H9 (cell line): Measurements from ENCODE around the gene ACBD7. TPM values are rescaled to one million over a fixed set of nuclear protein-coding genes. Genes with fewer than 3 reads are reported as not detected.
A peak's percentile ranks its signal among the peaks of the same experiment; 100 is the strongest.

Experiments
- DNase-seq: peaks from one replicate; pipeline ENCODE4 v3.0.0-alpha.2; 2017
- H2AFZ ChIP-seq: one replicate; pipeline ENCODE4 v1.6.1; 2013; ENCODE audit warnings: mild to moderate bottlenecking, low read length, control low read depth, moderate library complexity
- H2AK5ac ChIP-seq: 2 replicates; pipeline ENCODE4 v1.6.1; 2013; ENCODE audit warnings: low read length, control low read depth, mixed read lengths; ENCODE audit not compliant: insufficient read length
- H2BK120ac ChIP-seq: one replicate; pipeline ENCODE4 v1.6.1; 2013; ENCODE audit warnings: low read depth, mild to moderate bottlenecking, low read length, control low read depth, inconsistent platforms; ENCODE audit not compliant: poor library complexity, severe bottlenecking
- H2BK12ac ChIP-seq: 2 replicates; pipeline ENCODE4 v1.6.1; 2013; ENCODE audit warnings: low read length, control low read depth, mixed read lengths, low read depth; ENCODE audit not compliant: insufficient read length
- H2BK15ac ChIP-seq: 2 replicates; pipeline ENCODE4 v1.6.1; 2013; ENCODE audit warnings: low read depth, low read length, control low read depth
- H2BK20ac ChIP-seq: one replicate; pipeline ENCODE4 v1.6.1; 2013; ENCODE audit warnings: low read depth, mild to moderate bottlenecking, low read length, control low read depth, inconsistent platforms; ENCODE audit not compliant: poor library complexity, severe bottlenecking
- H2BK5ac ChIP-seq: 2 replicates; pipeline ENCODE4 v1.6.1; 2013; ENCODE audit warnings: low read length, control low read depth, mixed read lengths; ENCODE audit not compliant: insufficient read length
- H3K14ac ChIP-seq: 2 replicates; pipeline ENCODE4 v1.6.1; 2013; ENCODE audit warnings: low read length, control low read depth; ENCODE audit not compliant: insufficient read depth
- H3K18ac ChIP-seq: 2 replicates; pipeline ENCODE4 v1.6.1; 2013; ENCODE audit warnings: low read depth, mild to moderate bottlenecking, mixed read lengths, low read length, control low read depth; ENCODE audit not compliant: insufficient read length
- H3K23ac ChIP-seq: 2 replicates; pipeline ENCODE4 v1.6.1; 2013; ENCODE audit warnings: low read length, control low read depth, mixed read lengths, low read depth; ENCODE audit not compliant: insufficient read length
- H3K23me2 ChIP-seq: 2 replicates; pipeline ENCODE4 v1.6.1; 2013; ENCODE audit warnings: low read depth, mild to moderate bottlenecking, mixed read lengths, low read length, control low read depth; ENCODE audit not compliant: insufficient read length, poor library complexity, severe bottlenecking
- H3K27ac ChIP-seq: 2 replicates; pipeline ENCODE4 v1.5.1; 2013; ENCODE audit warnings: low read length, control low read depth, mixed read lengths, low read depth; ENCODE audit not compliant: insufficient read length
- H3K27me3 ChIP-seq: 2 replicates; pipeline ENCODE4 v1.6.1; 2013; ENCODE audit warnings: low read length, control low read depth, inconsistent platforms; ENCODE audit not compliant: insufficient read depth
- H3K4ac ChIP-seq: 2 replicates; pipeline ENCODE4 v1.6.1; 2013; ENCODE audit warnings: low read depth, mild to moderate bottlenecking, control low read depth, inconsistent platforms, low read length, moderate library complexity
- H3K4me1 ChIP-seq: 2 replicates; pipeline ENCODE4 v1.6.1; 2013; ENCODE audit warnings: low read length, control low read depth, inconsistent platforms; ENCODE audit not compliant: insufficient read depth
- H3K4me2 ChIP-seq: 2 replicates; pipeline ENCODE4 v1.6.1; 2013; ENCODE audit warnings: low read length, control low read depth, mixed read lengths; ENCODE audit not compliant: insufficient read length, insufficient read depth
- H3K56ac ChIP-seq: 2 replicates; pipeline ENCODE4 v1.6.1; 2013; ENCODE audit warnings: low read depth, mild to moderate bottlenecking, mixed read lengths, low read length, control low read depth; ENCODE audit not compliant: insufficient read length
- H3K79me1 ChIP-seq: 2 replicates; pipeline ENCODE4 v1.6.1; 2013; ENCODE audit warnings: low read depth, mild to moderate bottlenecking, moderate library complexity, low read length, control low read depth, inconsistent platforms; ENCODE audit not compliant: insufficient read depth, poor library complexity, severe bottlenecking
- H3K79me2 ChIP-seq: 2 replicates; pipeline ENCODE4 v1.6.1; 2013; ENCODE audit warnings: low read length, control low read depth, inconsistent platforms; ENCODE audit not compliant: insufficient read depth
- H3K9ac ChIP-seq: 2 replicates; pipeline ENCODE4 v1.6.1; 2013; ENCODE audit warnings: low read length, control low read depth, mixed read lengths; ENCODE audit not compliant: insufficient read length; ENCODE audit errors: extremely low read depth
- H3K9me3 ChIP-seq: one replicate; pipeline ENCODE4 v1.6.1; 2013; ENCODE audit warnings: low read depth, low read length, inconsistent platforms; ENCODE audit not compliant: control insufficient read depth
- H3T11ph ChIP-seq: one replicate; pipeline ENCODE4 v1.6.1; 2013; ENCODE audit warnings: mild to moderate bottlenecking, low read length, control low read depth, inconsistent platforms
- H4K20me1 ChIP-seq: one replicate; pipeline ENCODE4 v1.6.1; 2013; ENCODE audit not compliant: control insufficient read depth, insufficient read length, insufficient read depth
- H4K5ac ChIP-seq: 2 replicates; pipeline ENCODE4 v1.6.1; 2013; ENCODE audit warnings: low read depth, mild to moderate bottlenecking, mixed read lengths, low read length, control low read depth; ENCODE audit not compliant: insufficient read length
- H4K8ac ChIP-seq: replicated peaks from 2 replicates; pipeline ENCODE4 v1.6.1; 2013; ENCODE audit warnings: low read length, control low read depth, mixed read lengths, low read depth; ENCODE audit not compliant: insufficient read length
- H4K91ac ChIP-seq: 2 replicates; pipeline ENCODE4 v1.6.1; 2013; ENCODE audit warnings: low read depth, mild to moderate bottlenecking, moderate library complexity, mixed read lengths, low read length, control low read depth; ENCODE audit not compliant: insufficient read length
- H3K27ac Mint-ChIP-seq, 3 experiments: 2 replicates in 2 of 3; 3 replicates in 1 of 3; pipeline ENCODE4 v1.8.0; 2020 to 2021; ENCODE audit warnings: mixed read lengths in 3 of 3, mild to moderate bottlenecking in 1 of 3, moderate library complexity in 1 of 3
- H3K27me3 Mint-ChIP-seq: 2 replicates; pipeline ENCODE4 v1.8.0; 2021; ENCODE audit warnings: low read depth, mild to moderate bottlenecking, moderate library complexity, mixed read lengths
- H3K36me3 Mint-ChIP-seq, 3 experiments: 2 replicates in 2 of 3; 3 replicates in 1 of 3; pipeline ENCODE4 v1.8.0; 2020 to 2021; ENCODE audit warnings: low read depth in 3 of 3, mixed read lengths in 3 of 3; ENCODE audit not compliant: insufficient read depth in 1 of 3
- H3K4me1 Mint-ChIP-seq, 2 experiments: 2 replicates each; pipeline ENCODE4 v1.8.0; 2020; ENCODE audit warnings: mixed read lengths in 2 of 2
- H3K4me3 Mint-ChIP-seq, 2 experiments: 2 replicates in 1 of 2; 3 replicates in 1 of 2; pipeline ENCODE4 v1.8.0; 2020 to 2021; ENCODE audit warnings: mild to moderate bottlenecking in 2 of 2, mixed read lengths in 2 of 2, moderate library complexity in 1 of 2
- H3K9me3 Mint-ChIP-seq, 2 experiments: 2 replicates in 1 of 2; 3 replicates in 1 of 2; pipeline ENCODE4 v1.8.0; 2020; ENCODE audit warnings: mild to moderate bottlenecking in 2 of 2, mixed read lengths in 2 of 2, moderate library complexity in 1 of 2
- WGBS: extraction: QIAGEN DNeasy Blood & Tissue Kit; methylation state at CpG from one replicate; pipeline ENCODE4 v1.1.7; 2013; ENCODE audit warnings: missing lambda C conversion rate, low lambda C conversion rate, mixed read lengths; ENCODE audit not compliant: insufficient read length; ENCODE audit errors: extremely low coverage; 5-methylcytosine and 5-hydroxymethylcytosine counted together
- long read RNA-seq: library from polyadenylated mRNA; unstranded; transcript quantifications from one replicate; pipeline ENCODE4 v2.0.0, GENCODE V29; 2020
- total RNA-seq: library from RNA; stranded (reverse); gene quantifications from 2 replicates; pipeline ENCODE4 v1.2.1, GENCODE V29; 2021
- TF ChIP-seq, protein P1 (sequence below): fragments of 200-600 bp; sonication (generic); conservative IDR thresholded peaks from 3 replicates; pipeline ENCODE4 v1.8.0; 2021; ENCODE audit warnings: antibody characterized with exemption, mild to moderate bottlenecking

ACBD7 gene
- total RNA-seq, result 22.0 and 25.0 TPM in 2 replicates
- long read RNA-seq, result 0 reads

- no peaks in the 10 kb centered on the region for H3K23me2 ChIP-seq
- no peak within 1 kb of the TSS for H3K4ac ChIP-seq
- H3K9me3 Mint-ChIP-seq, result no peaks in the 10 kb centered on the region; a peak in 1 of 5 replicates
- no peak within 1 kb of the TSS for H4K91ac ChIP-seq
- peak within 1 kb of the TSS; percentile 69 to 80 for H3K4me3 Mint-ChIP-seq
- peak; percentile 93 for DNase-seq
- no peak within 1 kb of the TSS for H2BK12ac ChIP-seq
- no peak within 1 kb of the TSS for H3K27ac ChIP-seq
- H2AK5ac ChIP-seq, result no peak within 1 kb of the TSS
- H3K27me3 Mint-ChIP-seq, result peaks cover 4% of the 10 kb centered on the region; the same call in 1 of the 2 replicates
- H3K27ac Mint-ChIP-seq, result no peak within 1 kb of the TSS; a peak in 1 of 7 replicates
- H3K27me3 ChIP-seq, result no peaks in the 10 kb centered on the region; the same call in 1 of the 2 replicates
- H4K20me1 ChIP-seq, result no peaks in the 10 kb centered on the region
- H3K36me3 Mint-ChIP-seq, result peaks cover 0 to 3% (median 2%) of the 10 kb centered on the region in 3 experiments; a peak in 2 of 7 replicates
- H3K79me2 ChIP-seq, result no peaks in the 10 kb centered on the region
- H3K9me3 ChIP-seq, result no peaks in the 10 kb centered on the region
- no peak within 1 kb of the TSS for H2BK20ac ChIP-seq
- no peak within 1 kb of the TSS for H2BK5ac ChIP-seq
- H3K56ac ChIP-seq, result no peak within 1 kb of the TSS
- H3K4me1 Mint-ChIP-seq, result peaks cover 18 to 20% of the 10 kb centered on the region in 2 experiments
- no peak within 1 kb of the TSS for H2BK120ac ChIP-seq
- no peak within 1 kb of the TSS for H3K9ac ChIP-seq
- no peak within 1 kb of the TSS for H3K23ac ChIP-seq
- TF ChIP-seq, protein P1, sequence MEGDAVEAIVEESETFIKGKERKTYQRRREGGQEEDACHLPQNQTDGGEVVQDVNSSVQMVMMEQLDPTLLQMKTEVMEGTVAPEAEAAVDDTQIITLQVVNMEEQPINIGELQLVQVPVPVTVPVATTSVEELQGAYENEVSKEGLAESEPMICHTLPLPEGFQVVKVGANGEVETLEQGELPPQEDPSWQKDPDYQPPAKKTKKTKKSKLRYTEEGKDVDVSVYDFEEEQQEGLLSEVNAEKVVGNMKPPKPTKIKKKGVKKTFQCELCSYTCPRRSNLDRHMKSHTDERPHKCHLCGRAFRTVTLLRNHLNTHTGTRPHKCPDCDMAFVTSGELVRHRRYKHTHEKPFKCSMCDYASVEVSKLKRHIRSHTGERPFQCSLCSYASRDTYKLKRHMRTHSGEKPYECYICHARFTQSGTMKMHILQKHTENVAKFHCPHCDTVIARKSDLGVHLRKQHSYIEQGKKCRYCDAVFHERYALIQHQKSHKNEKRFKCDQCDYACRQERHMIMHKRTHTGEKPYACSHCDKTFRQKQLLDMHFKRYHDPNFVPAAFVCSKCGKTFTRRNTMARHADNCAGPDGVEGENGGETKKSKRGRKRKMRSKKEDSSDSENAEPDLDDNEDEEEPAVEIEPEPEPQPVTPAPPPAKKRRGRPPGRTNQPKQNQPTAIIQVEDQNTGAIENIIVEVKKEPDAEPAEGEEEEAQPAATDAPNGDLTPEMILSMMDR, result peak; percentile 57
- no peak within 1 kb of the TSS for H4K5ac ChIP-seq
- H3K18ac ChIP-seq, result peak within 1 kb of the TSS; percentile 79
- H3T11ph ChIP-seq, result no peak within 1 kb of the TSS
- H3K4me1 ChIP-seq, result no peaks in the 10 kb centered on the region
- H3K14ac ChIP-seq, result peak within 1 kb of the TSS; percentile 89; the same call in 1 of the 2 replicates
- no CpG with 5 or more reads among the region's 63 CpGs for WGBS
- H3K4me2 ChIP-seq, result peak within 1 kb of the TSS; percentile 49
- H4K8ac ChIP-seq, result no peak within 1 kb of the TSS
- H2BK15ac ChIP-seq, result no peak within 1 kb of the TSS
- H3K79me1 ChIP-seq, result no peaks in the 10 kb centered on the region
- H2AFZ ChIP-seq, result no peak within 1 kb of the TSS
These were observed at the start of gene ACBD7 for GRCh38 chr10:15088428-15089261. Gene ACBD7 (minus strand): TSS chr10:15088776. CDS start chr10:15088728, 48 bp downstream.
